WTC11 (cell line): Measurements from ENCODE around the gene ARSB. TPM values are rescaled to one million over a fixed set of nuclear protein-coding genes. Genes with fewer than 3 reads are reported as not detected.

Source experiments
- ATAC-seq: fragments of 200-7000 bp; cut with Tn5 transposase; 2 replicates; pipeline ENCODE4 v1.10.0; 2021; ENCODE audit warnings: mild to moderate bottlenecking, moderate library complexity
- CTCF ChIA-PET: fragments of 300-600 bp; sonication (Branson Sonifier 250); formaldehyde crosslinking; loops from one replicate; lab custom pipeline; 2021; ENCODE audit warnings: antibody characterized with exemption; lab: Charles Lee
- POLR2A ChIA-PET: fragments of 350-600 bp; sonication (Branson Sonifier 250); formaldehyde crosslinking; loops from one replicate; lab custom pipeline; 2021; ENCODE audit warnings: antibody characterized with exemption; lab: Charles Lee
- DNase-seq: peaks from one replicate; pipeline ENCODE4 v3.0.0; 2021; ENCODE audit warnings: low spot score
- H3K27ac Mint-ChIP-seq: 2 replicates; pipeline ENCODE4 v1.8.0; 2021; ENCODE audit warnings: mixed read lengths
- H3K27me3 Mint-ChIP-seq: 2 replicates; pipeline ENCODE4 v1.8.0; 2021; ENCODE audit warnings: low read depth, mild to moderate bottlenecking, moderate library complexity, mixed read lengths
- H3K36me3 Mint-ChIP-seq: 2 replicates; pipeline ENCODE4 v1.8.0; 2021; ENCODE audit warnings: mixed read lengths
- H3K4me1 Mint-ChIP-seq: 2 replicates; pipeline ENCODE4 v1.8.0; 2022; ENCODE audit warnings: mixed read lengths
- H3K4me3 Mint-ChIP-seq: 2 replicates; pipeline ENCODE4 v1.8.0; 2021; ENCODE audit warnings: mild to moderate bottlenecking, moderate library complexity, mixed read lengths
- H3K9me3 Mint-ChIP-seq: 2 replicates; pipeline ENCODE4 v1.8.0; 2021; ENCODE audit warnings: mixed read lengths
- ESRRA ChIP-seq: sonication (generic); formaldehyde crosslinking; IDR thresholded peaks from 2 replicates; pipeline ENCODE4 v1.8.1; 2022; ENCODE audit warnings: mild to moderate bottlenecking, missing genetic modification reagents, borderline replicate concordance
- HMGA2 ChIP-seq: fragments of 250-450 bp; sonication (Bioruptor Pico); IDR thresholded peaks from 2 replicates; pipeline ENCODE4 v1.4.0; 2021; ENCODE audit warnings: mild to moderate bottlenecking, moderate library complexity
- JAZF1 ChIP-seq: fragments of 250-450 bp; sonication (Bioruptor Pico); IDR thresholded peaks from 2 replicates; pipeline ENCODE4 v1.9.0; 2021; ENCODE audit warnings: moderate library complexity, mild to moderate bottlenecking, inconsistent platforms
- JUN ChIP-seq: sonication (generic); formaldehyde crosslinking; IDR thresholded peaks from 2 replicates; pipeline ENCODE4 v1.8.0; 2023; ENCODE audit warnings: mild to moderate bottlenecking, missing genetic modification reagents
- KAT7 ChIP-seq: sonication (generic); formaldehyde crosslinking; IDR thresholded peaks from 2 replicates; pipeline ENCODE4 v1.8.1; 2023; ENCODE audit warnings: missing genetic modification reagents, mild to moderate bottlenecking, borderline replicate concordance
- MXD4 ChIP-seq: fragments of 250-450 bp; sonication (Bioruptor Pico); IDR thresholded peaks from 2 replicates; pipeline ENCODE4 v1.8.0; 2021; ENCODE audit warnings: mild to moderate bottlenecking, moderate library complexity, borderline replicate concordance
- NFYB ChIP-seq: sonication (generic); formaldehyde crosslinking; conservative IDR thresholded peaks from 2 replicates; pipeline ENCODE4 v1.8.0; 2022; ENCODE audit warnings: low read depth, missing genetic modification reagents
- NR2C2 ChIP-seq: sonication (generic); formaldehyde crosslinking; IDR thresholded peaks from 2 replicates; pipeline ENCODE4 v1.8.0; 2022; ENCODE audit warnings: mild to moderate bottlenecking, missing genetic modification reagents
- SMAD3 ChIP-seq: sonication (generic); formaldehyde crosslinking; IDR thresholded peaks from 2 replicates; pipeline ENCODE4 v1.8.0; 2022; ENCODE audit warnings: missing genetic modification reagents, mild to moderate bottlenecking, borderline replicate concordance
- ZNF121 ChIP-seq: sonication (generic); formaldehyde crosslinking; IDR thresholded peaks from 2 replicates; pipeline ENCODE4 v1.8.0; 2023; ENCODE audit warnings: missing genetic modification reagents
- total RNA-seq: library from RNA; stranded (reverse); gene quantifications from 3 replicates; pipeline ENCODE4 v1.2.3, GENCODE V29; 2021
- TF ChIP-seq, protein P1 (sequence below): sonication (generic); formaldehyde crosslinking; IDR thresholded peaks from 2 replicates; pipeline ENCODE4 v1.8.1; 2022; ENCODE audit warnings: mild to moderate bottlenecking, missing genetic modification reagents, moderate library complexity, borderline replicate concordance
- TF ChIP-seq, protein P2 (sequence below): fragments of 250-450 bp; sonication (Bioruptor Pico); conservative IDR thresholded peaks from 2 replicates; pipeline ENCODE4 v1.9.0; 2021; ENCODE audit warnings: mild to moderate bottlenecking
- TF ChIP-seq, protein P3 (sequence below): sonication (generic); formaldehyde crosslinking; IDR thresholded peaks from 2 replicates; pipeline ENCODE4 v1.8.1; 2022; ENCODE audit warnings: low read depth, missing genetic modification reagents, borderline replicate concordance
- TF ChIP-seq, protein P4 (sequence below): sonication (generic); formaldehyde crosslinking; IDR thresholded peaks from 2 replicates; pipeline ENCODE4 v1.8.1; 2022; ENCODE audit warnings: missing genetic modification reagents, borderline replicate concordance
- TF ChIP-seq, protein P5 (sequence below): sonication (generic); formaldehyde crosslinking; IDR thresholded peaks from 2 replicates; pipeline ENCODE4 v1.8.1; 2022; ENCODE audit warnings: mild to moderate bottlenecking, moderate library complexity, missing genetic modification reagents
- TF ChIP-seq, protein P6 (sequence below): sonication (generic); formaldehyde crosslinking; IDR thresholded peaks from 2 replicates; pipeline ENCODE4 v1.8.0; 2022; ENCODE audit warnings: mild to moderate bottlenecking, missing genetic modification reagents

ARSB gene
- total RNA-seq, 1 experiment from 2014 or later, result 9.7 TPM

DNA sequence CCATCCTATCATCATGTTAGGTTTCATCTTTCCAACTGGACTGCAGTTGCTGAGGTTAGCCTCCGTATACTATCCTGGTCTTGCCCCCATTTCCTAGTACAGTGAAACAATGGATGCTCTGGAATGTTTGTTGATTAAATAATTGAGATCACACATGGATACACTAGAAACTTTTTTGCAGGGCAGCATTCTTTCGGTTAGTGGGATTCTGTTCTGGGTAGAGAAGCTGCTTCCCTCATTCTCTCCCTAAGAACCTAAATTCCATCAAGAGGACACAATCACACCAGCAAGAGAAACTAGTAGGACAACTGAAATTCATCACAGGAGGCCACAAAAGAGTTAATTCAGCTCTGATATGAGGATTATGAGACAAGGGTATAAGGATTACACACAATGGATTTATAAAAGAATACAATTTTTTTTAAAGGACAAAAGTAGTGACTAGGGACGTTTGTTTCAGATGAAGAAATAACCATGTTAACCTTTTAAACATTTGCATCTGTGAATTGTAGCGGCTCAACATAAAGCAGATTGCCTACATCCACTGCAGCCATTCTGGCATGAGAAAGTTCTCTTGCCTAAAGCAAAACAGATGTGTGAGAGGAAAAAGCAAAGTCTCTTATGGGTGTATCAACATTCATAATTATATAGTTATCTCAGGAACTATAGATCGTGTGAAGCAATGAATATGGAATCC is 173.8 kb downstream of the ARSB start:
- Mint-ChIP-seq H3K27ac (peak overlapping the region; percentile 17; the same call in 1 of the 2 replicates), H3K4me1 (peaks cover 14% of the 10 kb centered on the region), H3K4me3 (no peak overlapping the region), H3K27me3 (no peaks in the 10 kb centered on the region), H3K9me3 (no peaks in the 10 kb centered on the region), H3K36me3 (no peaks in the 10 kb centered on the region)
- TF ChIP-seq KAT7 (CRISPR knock-in tag) (no peak), JAZF1 (CRISPR knock-in tag) (no peak), ZNF121 (no peak), JUN (CRISPR knock-in tag) (no peak), NFYB (no peak), MXD4 (CRISPR knock-in tag) (no peak)
- TF ChIP-seq, protein P1, sequence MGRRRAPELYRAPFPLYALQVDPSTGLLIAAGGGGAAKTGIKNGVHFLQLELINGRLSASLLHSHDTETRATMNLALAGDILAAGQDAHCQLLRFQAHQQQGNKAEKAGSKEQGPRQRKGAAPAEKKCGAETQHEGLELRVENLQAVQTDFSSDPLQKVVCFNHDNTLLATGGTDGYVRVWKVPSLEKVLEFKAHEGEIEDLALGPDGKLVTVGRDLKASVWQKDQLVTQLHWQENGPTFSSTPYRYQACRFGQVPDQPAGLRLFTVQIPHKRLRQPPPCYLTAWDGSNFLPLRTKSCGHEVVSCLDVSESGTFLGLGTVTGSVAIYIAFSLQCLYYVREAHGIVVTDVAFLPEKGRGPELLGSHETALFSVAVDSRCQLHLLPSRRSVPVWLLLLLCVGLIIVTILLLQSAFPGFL (CRISPR knock-in tag), result no peak
- TF ChIP-seq, protein P2, sequence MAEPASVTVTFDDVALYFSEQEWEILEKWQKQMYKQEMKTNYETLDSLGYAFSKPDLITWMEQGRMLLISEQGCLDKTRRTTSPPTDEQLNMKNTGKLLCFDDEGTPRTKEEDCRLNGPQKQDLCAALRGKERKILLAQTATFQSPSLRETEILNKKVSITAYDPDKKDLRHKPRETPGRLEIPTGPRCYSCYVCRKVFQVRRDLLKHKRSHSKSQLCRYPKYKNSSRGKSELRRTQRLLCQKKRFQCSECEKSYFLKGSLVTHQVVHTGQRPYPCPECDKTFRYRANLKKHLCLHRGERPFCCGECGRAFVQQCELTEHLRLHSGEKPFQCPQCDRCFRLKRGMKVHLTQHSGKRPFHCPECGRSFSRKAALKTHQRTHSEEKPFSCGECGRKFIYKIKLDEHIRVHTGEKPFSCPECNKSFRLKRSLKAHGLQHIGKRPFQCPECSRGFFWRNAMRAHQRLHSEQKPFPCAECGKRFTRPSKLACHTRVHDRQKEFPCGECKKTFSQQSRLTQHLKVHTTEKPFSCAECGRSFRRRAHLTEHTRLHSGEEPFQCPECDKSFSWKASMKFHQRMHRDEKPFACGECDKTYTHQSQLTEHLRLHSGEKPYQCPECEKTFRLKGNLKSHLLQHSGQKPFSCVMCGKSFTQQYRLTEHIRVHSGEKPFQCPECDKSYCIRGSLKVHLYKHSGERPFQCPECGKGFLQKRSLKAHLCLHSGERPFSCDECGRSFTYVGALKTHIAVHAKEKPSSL (CRISPR knock-in tag), result no peak
- TF ChIP-seq, protein P3, sequence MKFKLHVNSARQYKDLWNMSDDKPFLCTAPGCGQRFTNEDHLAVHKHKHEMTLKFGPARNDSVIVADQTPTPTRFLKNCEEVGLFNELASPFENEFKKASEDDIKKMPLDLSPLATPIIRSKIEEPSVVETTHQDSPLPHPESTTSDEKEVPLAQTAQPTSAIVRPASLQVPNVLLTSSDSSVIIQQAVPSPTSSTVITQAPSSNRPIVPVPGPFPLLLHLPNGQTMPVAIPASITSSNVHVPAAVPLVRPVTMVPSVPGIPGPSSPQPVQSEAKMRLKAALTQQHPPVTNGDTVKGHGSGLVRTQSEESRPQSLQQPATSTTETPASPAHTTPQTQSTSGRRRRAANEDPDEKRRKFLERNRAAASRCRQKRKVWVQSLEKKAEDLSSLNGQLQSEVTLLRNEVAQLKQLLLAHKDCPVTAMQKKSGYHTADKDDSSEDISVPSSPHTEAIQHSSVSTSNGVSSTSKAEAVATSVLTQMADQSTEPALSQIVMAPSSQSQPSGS (CRISPR knock-in tag), result no peak
- CTCF ChIA-PET, result no interaction called here
- ATAC-seq (no peak), DNase-seq (no peak)
- POLR2A ChIA-PET, result no interaction called here

DNA sequence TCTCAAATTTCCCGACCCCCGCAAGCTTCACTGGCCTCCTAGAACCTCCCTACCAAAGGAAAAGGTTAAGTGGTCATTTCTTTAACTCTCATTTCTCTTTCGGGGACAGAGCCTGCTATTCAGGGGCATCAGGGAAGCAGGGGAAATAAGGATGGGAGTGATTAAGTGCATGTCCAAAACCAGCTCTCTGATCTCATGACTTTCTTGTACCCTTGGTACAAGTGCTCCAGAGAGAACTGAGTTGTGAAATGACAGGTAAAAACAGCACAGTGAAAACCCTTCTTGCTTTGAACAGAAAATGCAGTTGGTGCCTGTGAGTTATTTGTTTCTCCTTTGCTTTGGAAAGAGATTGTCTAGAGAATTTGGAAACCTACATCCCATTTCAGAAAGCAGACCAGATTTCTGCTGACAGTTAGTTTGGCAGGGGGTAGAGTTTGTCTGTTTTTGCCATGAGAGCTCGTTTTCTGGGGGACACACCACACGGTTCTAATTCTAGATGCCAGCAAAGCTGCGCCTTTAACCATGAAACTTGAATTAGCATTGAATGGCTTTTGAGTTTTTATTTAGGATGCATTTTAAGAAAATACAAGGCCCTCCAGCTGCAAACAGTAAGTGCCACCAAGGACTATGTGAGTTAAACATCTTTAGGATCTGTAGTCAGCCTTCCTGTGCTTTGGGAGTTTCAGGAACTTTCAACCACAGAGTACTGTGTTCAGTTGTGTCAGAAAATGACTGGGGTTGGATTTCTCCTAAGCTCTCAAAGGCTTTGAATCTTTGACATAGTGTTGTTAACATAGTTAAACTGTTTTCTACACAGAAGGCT is 174.8 kb downstream of the ARSB start:
- peak overlapping the region; percentile 8; the same call in 1 of the 2 replicates for H3K27ac Mint-ChIP-seq
- H3K27me3 Mint-ChIP-seq, result no peaks in the 10 kb centered on the region
- peaks cover 14% of the 10 kb centered on the region for H3K4me1 Mint-ChIP-seq
- H3K9me3 Mint-ChIP-seq, result no peaks in the 10 kb centered on the region
- no peak for DNase-seq
- CTCF ChIA-PET, result interaction anchor here (1.0 kb wide), 1 partner anchor 277 kb away, joined by 3 read pairs; no protein-coding TSS in a partner anchor
- no peak for ATAC-seq
- TF ChIP-seq, protein P2 (CRISPR knock-in tag), result no peak
- H3K36me3 Mint-ChIP-seq, result no peaks in the 10 kb centered on the region
- H3K4me3 Mint-ChIP-seq, result no peak overlapping the region
- POLR2A ChIA-PET, result interaction anchor here (0.6 kb wide), 1 partner anchor 34 kb away, joined by 4 read pairs; no protein-coding TSS in a partner anchor

DNA sequence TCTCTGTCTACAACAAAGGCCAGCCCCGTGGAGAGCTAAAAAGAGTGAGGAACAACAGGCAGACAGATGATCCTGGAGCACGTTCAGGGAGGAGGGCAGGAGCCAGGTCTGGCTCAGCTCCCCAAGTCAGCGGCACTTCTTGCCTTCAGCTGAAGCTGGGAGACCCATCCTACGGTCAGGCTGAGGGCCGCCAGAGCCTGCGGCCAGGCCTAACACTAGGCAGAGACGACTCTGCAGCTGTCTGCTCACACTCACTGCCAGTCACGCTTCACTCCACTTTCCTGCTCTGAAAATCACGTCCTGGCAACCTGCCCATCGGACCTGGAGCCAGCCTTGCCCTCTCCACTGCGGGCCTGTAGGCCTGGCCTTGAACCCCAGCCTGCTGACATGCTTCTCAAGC is 175.7 kb downstream of the ARSB start:
- Mint-ChIP-seq H3K36me3 (no peaks in the 10 kb centered on the region), H3K9me3 (no peaks in the 10 kb centered on the region), H3K4me3 (no peak overlapping the region), H3K27ac (no peak overlapping the region), H3K4me1 (peaks cover 14% of the 10 kb centered on the region), H3K27me3 (no peaks in the 10 kb centered on the region)
- ChIA-PET CTCF (interaction anchor here (1.0 to 1.1 kb wide), 2 partner anchors 90 to 276 kb away, joined by 3 read pairs; no protein-coding TSS in a partner anchor), POLR2A (interaction anchor here (0.6 kb wide), 1 partner anchor 33 kb away, joined by 4 read pairs; no protein-coding TSS in a partner anchor)
- DNase-seq, result no peak
- ATAC-seq, result no peak; the same call in 1 of the 2 replicates
- TF ChIP-seq, protein P3 (CRISPR knock-in tag), result no peak
- TF ChIP-seq ESRRA (no peak), SMAD3 (no peak), NR2C2 (no peak), HMGA2 (no peak)
- TF ChIP-seq, protein P4, sequence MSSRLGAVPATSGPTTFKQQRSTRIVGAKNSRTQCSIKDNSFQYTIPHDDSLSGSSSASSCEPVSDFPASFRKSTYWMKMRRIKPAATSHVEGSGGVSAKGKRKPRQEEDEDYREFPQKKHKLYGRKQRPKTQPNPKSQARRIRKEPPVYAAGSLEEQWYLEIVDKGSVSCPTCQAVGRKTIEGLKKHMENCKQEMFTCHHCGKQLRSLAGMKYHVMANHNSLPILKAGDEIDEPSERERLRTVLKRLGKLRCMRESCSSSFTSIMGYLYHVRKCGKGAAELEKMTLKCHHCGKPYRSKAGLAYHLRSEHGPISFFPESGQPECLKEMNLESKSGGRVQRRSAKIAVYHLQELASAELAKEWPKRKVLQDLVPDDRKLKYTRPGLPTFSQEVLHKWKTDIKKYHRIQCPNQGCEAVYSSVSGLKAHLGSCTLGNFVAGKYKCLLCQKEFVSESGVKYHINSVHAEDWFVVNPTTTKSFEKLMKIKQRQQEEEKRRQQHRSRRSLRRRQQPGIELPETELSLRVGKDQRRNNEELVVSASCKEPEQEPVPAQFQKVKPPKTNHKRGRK (CRISPR knock-in tag), result no peak
- TF ChIP-seq, protein P5, sequence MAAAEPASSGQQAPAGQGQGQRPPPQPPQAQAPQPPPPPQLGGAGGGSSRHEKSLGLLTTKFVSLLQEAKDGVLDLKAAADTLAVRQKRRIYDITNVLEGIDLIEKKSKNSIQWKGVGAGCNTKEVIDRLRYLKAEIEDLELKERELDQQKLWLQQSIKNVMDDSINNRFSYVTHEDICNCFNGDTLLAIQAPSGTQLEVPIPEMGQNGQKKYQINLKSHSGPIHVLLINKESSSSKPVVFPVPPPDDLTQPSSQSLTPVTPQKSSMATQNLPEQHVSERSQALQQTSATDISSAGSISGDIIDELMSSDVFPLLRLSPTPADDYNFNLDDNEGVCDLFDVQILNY (CRISPR knock-in tag), result no peak
- TF ChIP-seq, protein P6, sequence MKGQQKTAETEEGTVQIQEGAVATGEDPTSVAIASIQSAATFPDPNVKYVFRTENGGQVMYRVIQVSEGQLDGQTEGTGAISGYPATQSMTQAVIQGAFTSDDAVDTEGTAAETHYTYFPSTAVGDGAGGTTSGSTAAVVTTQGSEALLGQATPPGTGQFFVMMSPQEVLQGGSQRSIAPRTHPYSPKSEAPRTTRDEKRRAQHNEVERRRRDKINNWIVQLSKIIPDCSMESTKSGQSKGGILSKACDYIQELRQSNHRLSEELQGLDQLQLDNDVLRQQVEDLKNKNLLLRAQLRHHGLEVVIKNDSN (CRISPR knock-in tag), result no peak
